Activated T-helper 1 cell treated with anti-CD3 and anti-CD28 coated beads, Interleukin-2, amount 50 U/mL, for 16 hours (primary cell): Measurements from ENCODE around the gene CSMD2.
"Not testable (repeated sequence)": the region's sequence is repeated elsewhere in the genome, so short reads cannot be mapped to it uniquely, and the experiment has no call there.

Experiments used
- DNase-seq, 2 donors: peaks; one replicate each; pipeline ENCODE4 v3.0.0-alpha.2; 2020; ENCODE audit warnings: low read depth in 1 of 2, low spot score in 1 of 2

The CSMD2 gene

GRCh38 chr1:34164771-34165391, at the start of gene CSMD2:
CSMD2 (minus strand) TSS chr1:34165230; CDS start chr1:34165097, 133 bp downstream.
- DNase-seq = no peak

DNA sequence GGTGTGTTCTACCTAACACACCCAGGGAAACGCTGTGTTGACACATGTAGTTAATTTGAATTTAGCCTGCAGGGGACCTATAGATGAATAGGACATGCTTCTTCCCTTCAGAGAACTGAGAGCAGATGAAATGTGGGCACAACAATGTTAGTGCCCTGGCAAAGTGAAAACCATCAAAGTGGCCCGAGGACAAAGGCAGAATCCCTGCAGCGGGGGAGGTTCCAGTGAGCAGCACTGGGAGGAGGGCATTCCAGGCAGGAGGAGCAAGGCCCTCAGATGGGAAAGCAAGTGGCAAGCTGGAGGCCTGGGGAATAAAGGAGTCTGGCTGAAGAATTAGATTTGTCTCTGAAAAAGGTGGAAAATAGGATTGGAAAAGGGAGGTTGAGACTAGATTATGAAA, 48.9 kb upstream of the CSMD2 start:
- DNase-seq = no peak

DNA sequence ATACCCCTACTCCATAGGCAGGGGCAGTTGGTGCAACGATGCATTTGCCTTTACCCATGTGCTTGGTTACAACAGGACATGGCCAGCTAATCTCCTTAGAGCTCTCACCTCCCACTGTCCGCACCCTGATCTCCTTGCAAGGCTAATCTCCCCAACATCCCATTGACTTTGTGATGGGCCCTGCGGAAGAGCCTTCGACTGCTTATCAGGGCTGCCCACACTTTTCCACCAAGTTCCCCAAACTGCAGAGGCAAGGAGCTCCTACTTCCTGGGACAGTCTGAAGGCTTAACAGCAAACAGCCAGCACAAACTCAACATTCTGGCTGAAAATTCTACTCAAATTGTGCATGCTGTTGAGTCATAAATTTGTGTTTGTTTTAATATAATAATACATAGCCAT, 47.6 kb upstream of the CSMD2 start:
- DNase-seq = no peak

DNA sequence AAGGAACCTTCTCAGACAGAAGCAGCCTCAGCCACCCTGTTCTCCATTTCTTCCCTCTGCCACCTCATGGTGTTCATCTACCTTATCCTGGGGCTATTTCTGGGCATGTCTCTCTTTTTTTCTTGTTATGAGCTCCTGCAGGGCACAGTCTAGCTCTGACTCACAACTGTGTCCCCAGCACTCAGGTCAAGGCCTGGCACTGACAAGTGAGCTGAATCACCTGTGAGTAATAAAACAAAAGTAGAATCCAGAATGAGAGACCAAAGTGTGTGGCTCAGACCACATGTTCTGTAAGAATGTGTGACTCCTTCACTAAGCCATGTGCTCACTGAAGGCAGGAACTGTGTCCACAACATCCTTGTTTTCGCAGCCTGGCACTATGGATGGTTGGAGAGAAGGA, 34.9 kb upstream of the CSMD2 start:
- DNase-seq = no peak

DNA sequence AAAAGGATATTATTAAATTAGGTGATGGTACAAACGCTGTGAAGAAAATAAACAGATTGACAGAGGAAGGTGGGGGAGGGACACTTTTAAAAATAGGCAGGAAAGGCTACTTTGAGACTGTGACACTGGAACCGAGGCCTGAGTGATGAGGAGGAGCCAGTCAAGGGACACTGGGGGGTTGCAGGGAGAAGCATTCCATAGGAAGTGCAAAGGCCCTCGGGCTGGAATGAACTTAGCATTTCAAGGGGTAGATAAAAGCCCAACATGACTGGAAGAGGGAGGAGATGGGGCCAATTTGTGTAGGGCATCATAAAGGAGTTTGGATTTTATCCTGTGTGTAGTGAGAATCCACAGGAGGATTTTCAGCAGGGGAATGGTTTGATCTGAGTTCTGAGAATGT, 27.6 kb upstream of the CSMD2 start:
- no peak for DNase-seq

DNA sequence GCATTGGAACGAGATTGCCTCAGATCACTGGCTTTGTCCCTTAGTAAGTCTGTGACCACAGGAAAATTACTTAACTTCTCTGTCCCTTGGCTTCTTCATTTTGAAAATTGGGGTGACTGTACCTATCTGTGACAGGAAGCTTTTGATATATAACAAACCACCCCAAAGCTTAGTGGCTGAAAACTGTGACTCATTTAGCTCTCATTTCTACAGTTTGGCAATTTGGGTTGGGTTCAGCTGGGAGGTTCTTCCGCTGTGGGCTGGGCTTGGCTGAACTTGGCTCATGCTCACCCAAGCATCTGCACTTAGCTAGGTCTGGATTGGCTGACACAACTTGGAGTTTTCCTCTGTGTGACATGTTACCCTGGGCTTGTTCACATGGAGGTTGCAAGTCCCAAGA, 25.7 kb upstream of the CSMD2 start:
- DNase-seq = no peak

GRCh38 chr1:34188985-34189384, 24.0 kb upstream of the CSMD2 start:
- no peak for DNase-seq

DNA sequence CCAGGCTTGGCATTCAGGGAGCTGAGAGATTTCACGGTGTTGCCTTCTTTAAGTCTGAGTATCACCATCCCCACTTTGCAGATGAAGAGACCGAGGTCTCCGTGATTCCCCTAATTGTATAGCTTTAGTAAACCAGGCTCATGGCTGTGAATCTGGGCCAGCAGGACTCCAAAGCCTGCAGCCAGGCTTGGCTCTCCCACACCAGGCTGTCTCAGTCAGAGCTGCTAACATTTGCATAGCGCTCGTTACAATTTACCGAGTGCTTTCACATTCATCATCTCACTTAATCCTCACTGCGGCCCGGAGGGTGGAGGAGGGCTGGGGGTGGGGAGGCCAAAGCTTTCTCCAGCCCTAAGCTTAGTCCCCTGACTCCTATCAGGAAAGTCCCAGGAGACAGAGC, 23.4 kb upstream of the CSMD2 start:
- no peak for DNase-seq

GRCh38 chr1:34186741-34187494, 21.9 kb upstream of the CSMD2 start:
- no peak for DNase-seq

DNA sequence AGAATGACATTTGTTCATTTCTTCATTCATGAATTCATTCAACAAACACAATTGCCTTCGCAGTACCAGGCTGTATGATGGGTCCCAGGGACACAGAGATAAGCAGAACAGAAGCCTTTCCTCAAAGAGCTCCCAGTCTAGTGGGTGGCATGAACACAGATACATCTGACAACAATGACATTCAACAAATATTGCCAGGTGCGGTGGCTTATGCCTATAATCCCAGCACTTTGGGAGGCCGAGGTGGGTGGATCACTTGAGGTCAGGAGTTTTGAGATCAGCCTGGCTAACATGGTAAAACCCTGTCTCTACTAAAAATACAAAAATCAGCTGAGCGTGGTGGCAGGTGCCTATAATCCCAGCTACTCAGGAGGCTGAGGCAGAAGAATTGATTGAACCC, 18.4 kb upstream of the CSMD2 start:
- not testable (repeated sequence) for DNase-seq

DNA sequence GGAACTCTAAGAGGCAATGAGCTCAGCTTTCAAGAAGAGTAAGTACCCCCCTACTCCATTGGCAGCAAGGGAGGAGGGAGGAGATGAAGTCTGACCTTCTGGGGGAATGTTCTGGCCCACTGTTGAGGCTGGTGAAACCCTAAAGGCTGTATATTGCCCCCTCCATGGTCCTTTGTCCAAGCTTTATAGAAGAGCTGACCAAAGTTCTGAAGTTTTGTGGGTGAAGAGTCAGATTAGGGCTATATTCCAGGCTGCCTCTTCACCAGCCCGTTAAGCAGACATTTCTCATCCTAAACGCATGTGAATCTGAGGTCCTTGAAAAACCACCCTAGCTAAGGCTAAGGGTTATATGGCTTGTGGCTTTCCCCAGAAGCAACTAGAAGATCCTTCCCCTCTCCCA, 13.0 kb upstream of the CSMD2 start:
- DNase-seq = no peak

DNA sequence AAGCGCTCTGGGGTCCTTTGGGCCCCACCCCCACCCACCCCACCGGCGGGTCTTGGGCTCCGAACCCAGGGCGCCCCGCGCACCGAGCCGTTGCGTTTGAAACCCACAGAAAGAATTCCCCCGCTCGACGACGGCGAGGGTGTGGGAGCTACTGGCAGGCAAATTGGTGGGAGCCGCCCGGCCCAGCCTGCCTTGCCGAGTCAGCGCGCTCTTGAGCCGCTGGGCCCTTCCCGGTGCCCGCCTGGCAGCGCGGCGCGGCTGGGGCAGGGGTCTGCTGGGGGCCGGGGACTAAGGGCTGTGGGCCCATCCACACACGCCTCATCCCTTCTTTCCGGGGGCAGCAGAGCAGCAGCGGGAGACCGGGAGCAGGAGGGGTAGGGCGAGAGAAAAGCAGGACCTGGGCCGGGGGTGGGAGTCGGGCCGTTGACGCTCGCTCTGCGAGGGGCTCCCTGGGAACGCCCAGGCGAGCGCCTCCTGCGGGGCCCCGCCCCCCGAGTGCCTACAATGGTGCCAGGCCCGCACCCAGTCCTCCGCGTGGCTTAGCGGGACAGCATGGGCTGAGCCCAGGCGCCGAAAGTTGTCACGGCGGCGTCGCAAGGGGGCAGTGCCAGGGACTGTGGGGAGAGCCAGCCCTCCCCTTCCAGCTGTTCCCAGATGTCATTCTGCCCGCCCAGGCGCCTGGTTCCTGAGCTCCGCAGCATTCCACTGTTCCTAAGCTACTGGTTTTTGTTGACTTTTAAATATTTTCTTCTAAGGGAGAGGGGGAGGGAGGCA, 12.0 kb upstream of the CSMD2 start, which contains the start of gene C1orf94:
TSS of gene C1orf94 (plus strand) at position 78 of the 774 bp plus-strand sequence. CDS start 883 bp downstream, outside the sequence.
- no peak for DNase-seq

- DNase-seq = no peak
These were observed 10.7 kb upstream of the CSMD2 start for GRCh38 chr1:34175744-34176143.

DNA sequence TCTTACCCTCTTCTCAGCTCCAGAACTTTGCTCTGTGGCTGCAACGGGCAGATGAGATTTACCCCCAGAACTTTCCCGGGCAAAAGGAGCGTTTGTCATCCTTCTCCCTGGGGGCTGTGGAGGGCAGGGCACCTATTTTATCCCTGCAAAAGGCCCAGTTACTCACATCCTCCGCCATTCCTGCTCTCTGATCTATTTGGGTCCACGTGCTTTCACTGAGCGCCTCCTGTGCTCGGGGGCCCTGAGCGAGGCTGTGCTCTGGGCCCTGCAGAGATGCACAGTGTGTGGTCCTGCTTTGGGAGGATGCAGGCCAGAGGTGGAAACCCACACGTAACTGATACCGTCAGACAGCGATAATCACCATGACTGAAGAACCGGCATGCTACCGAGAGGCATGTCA, 2.4 kb upstream of the CSMD2 start:
- no peak for DNase-seq

GRCh38 chr1:34166625-34167361, 1.8 kb upstream of the CSMD2 start:
- DNase-seq = no peak

GRCh38 chr1:34166191-34166624, 1.2 kb upstream of the CSMD2 start:
- DNase-seq = no peak

- no peak for DNase-seq
These were observed 442 bp upstream of the CSMD2 start for GRCh38 chr1:34165422-34165921.

DNA sequence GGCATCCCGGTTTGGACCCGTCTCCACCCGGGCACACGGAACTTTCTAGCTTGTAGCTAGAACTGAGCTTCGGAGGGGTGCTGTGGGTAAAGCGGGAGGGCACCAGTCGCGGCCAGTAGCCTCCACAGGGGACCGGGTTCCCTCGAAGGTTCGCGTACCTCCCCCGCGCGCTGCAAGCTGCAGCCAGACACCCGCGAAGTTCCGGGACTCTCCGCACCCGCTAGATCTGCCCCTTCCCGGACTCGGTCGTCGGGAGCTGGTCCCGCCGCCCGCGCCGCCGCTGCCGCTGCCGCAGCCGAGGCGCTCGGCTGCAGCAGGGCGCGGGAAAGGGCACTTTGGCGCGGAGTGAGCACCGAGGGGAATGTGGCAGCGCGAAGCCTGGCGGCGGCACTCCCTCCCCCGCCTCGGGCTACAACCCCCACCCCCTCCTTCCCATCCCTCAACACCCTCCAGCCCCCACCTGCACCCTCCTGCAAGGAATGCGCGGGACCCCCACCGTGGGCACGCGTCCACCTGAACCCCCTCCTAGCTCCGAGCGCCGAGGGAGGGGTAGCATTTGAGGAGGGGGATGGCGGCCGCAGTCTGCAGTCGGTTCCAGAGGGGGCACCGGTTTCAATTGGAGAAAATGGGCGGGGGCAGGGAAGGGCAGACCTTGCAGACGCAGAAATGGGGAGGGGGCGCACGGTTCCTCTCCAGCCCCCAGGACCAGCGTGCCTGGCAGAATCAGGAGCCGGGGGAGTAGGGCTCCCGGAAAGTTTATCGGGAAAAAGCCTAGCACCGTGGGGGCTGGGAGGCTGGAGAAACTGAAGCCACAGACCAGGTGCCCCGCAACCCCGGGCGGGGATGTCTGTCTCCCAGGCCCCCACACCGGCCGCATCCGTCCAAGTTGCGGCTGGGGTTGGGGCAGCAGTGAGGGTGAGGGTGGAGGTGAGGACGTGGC, 968 bp downstream of the CSMD2 start:
- DNase-seq = no peak

- DNase-seq = no peak
These were observed 1.9 kb downstream of the CSMD2 start for GRCh38 chr1:34162852-34163766.
